HepG2 (cell line): ENCODE measurements around the gene CYP27A1. TPM values are rescaled to one million over a fixed set of nuclear protein-coding genes. Genes with fewer than 3 reads are reported as not detected.

Experiments used
- ARNTL ChIP-seq: sonication (generic); formaldehyde crosslinking; IDR thresholded peaks from 2 replicates; pipeline ENCODE4 v1.4.0; 2020; ENCODE audit warnings: mild to moderate bottlenecking, missing genetic modification reagents
- CC2D1A ChIP-seq: sonication (generic); formaldehyde crosslinking; IDR thresholded peaks from 2 replicates; pipeline ENCODE4 v1.8.1; 2023; ENCODE audit warnings: mild to moderate bottlenecking, missing genetic modification reagents
- CREB1 ChIP-seq, 2 experiments: fragments of 450-650 bp in 1 of 2; IDR thresholded peaks; 2 replicates each; pipeline ENCODE4 v1.6.1; 2016 to 2017; ENCODE audit warnings: control low read depth in 1 of 2, mild to moderate bottlenecking in 1 of 2, missing compliant biosample characterization in 1 of 2, missing genetic modification characterization in 1 of 2
- GPBP1L1 ChIP-seq: sonication (generic); formaldehyde crosslinking; IDR thresholded peaks from 2 replicates; pipeline ENCODE4 v1.5.0; 2020; ENCODE audit warnings: mild to moderate bottlenecking, missing genetic modification reagents
- JARID2 ChIP-seq: sonication (generic); formaldehyde crosslinking; IDR thresholded peaks from 2 replicates; pipeline ENCODE4 v1.8.1; 2023; ENCODE audit warnings: missing genetic modification reagents, inconsistent platforms; ENCODE audit not compliant: insufficient replicate concordance
- MED13 ChIP-seq: sonication (generic); formaldehyde crosslinking; IDR thresholded peaks from 2 replicates; pipeline ENCODE4 v1.5.0; 2020; ENCODE audit warnings: missing genetic modification reagents
- NR2C2 ChIP-seq: sonication (generic); formaldehyde crosslinking; IDR thresholded peaks from 2 replicates; pipeline ENCODE4 v1.4.0; 2020; ENCODE audit warnings: missing genetic modification reagents, mild to moderate bottlenecking, moderate library complexity, borderline replicate concordance
- PTBP1 ChIP-seq: fragments of 200-400 bp; formaldehyde crosslinking; IDR thresholded peaks from 2 replicates; pipeline ENCODE4 v1.6.1; 2018; ENCODE audit warnings: low read length, low read depth; ENCODE audit not compliant: poor library complexity, severe bottlenecking
- RARG ChIP-seq: sonication (generic); formaldehyde crosslinking; IDR thresholded peaks from 2 replicates; pipeline ENCODE4 v1.4.0; 2020; ENCODE audit warnings: low read depth, mild to moderate bottlenecking, missing genetic modification reagents
- TGIF2 ChIP-seq: IDR thresholded peaks from 2 replicates; pipeline ENCODE4 v1.6.1; 2016; ENCODE audit warnings: control low read depth, missing compliant biosample characterization
- THRA ChIP-seq: sonication (generic); formaldehyde crosslinking; IDR thresholded peaks from 2 replicates; pipeline ENCODE4 v1.4.0; 2020; ENCODE audit warnings: missing genetic modification reagents, borderline replicate concordance
- TMF1 ChIP-seq: sonication (generic); formaldehyde crosslinking; IDR thresholded peaks from 2 replicates; pipeline ENCODE4 v1.8.1; 2022; ENCODE audit warnings: low read depth, missing genetic modification reagents
- ZBTB42 ChIP-seq: sonication (generic); formaldehyde crosslinking; IDR thresholded peaks from 2 replicates; pipeline ENCODE4 v1.5.0; 2020; ENCODE audit warnings: mild to moderate bottlenecking, missing genetic modification reagents
- ZMYM4 ChIP-seq: sonication (generic); formaldehyde crosslinking; IDR thresholded peaks from 2 replicates; pipeline ENCODE4 v1.8.1; 2023; ENCODE audit warnings: mild to moderate bottlenecking, missing genetic modification reagents
- ZNF232 ChIP-seq: sonication (generic); formaldehyde crosslinking; IDR thresholded peaks from 2 replicates; pipeline ENCODE4 v1.4.0; 2020; ENCODE audit warnings: missing genetic modification reagents, borderline replicate concordance
- ZNF292 ChIP-seq: sonication (generic); formaldehyde crosslinking; IDR thresholded peaks from 2 replicates; pipeline ENCODE4 v1.8.1; 2022; ENCODE audit warnings: mild to moderate bottlenecking, low read depth, missing genetic modification reagents, borderline replicate concordance
- ZNF331 ChIP-seq: sonication (generic); formaldehyde crosslinking; IDR thresholded peaks from 2 replicates; pipeline ENCODE4 v1.4.0; 2020; ENCODE audit warnings: missing genetic modification reagents
- ZNF432 ChIP-seq: sonication (generic); formaldehyde crosslinking; IDR thresholded peaks from 2 replicates; pipeline ENCODE4 v1.5.0; 2020; ENCODE audit warnings: missing genetic modification reagents, mild to moderate bottlenecking, borderline replicate concordance
- ZNF558 ChIP-seq: sonication (generic); formaldehyde crosslinking; IDR thresholded peaks from 2 replicates; pipeline ENCODE4 v1.9.0; 2022; ENCODE audit warnings: mild to moderate bottlenecking, missing genetic modification reagents, borderline replicate concordance
- ZNF639 ChIP-seq: conservative IDR thresholded peaks from 2 replicates; pipeline ENCODE4 v1.6.1; 2018; ENCODE audit warnings: missing genetic modification reagents
- ZNF713 ChIP-seq: sonication (generic); formaldehyde crosslinking; IDR thresholded peaks from 2 replicates; pipeline ENCODE4 v1.4.0; 2020; ENCODE audit warnings: mild to moderate bottlenecking, missing genetic modification reagents
- ZNF724P ChIP-seq: sonication (generic); formaldehyde crosslinking; IDR thresholded peaks from 2 replicates; pipeline ENCODE4 v1.8.0; 2022; ENCODE audit warnings: missing genetic modification reagents, borderline replicate concordance
- ZNF781 ChIP-seq: sonication (generic); formaldehyde crosslinking; IDR thresholded peaks from 2 replicates; pipeline ENCODE4 v1.5.1; 2020; ENCODE audit warnings: borderline replicate concordance, mild to moderate bottlenecking, missing genetic modification reagents; ENCODE audit errors: not compliant biosample characterization
- ZSCAN20 ChIP-seq: sonication (generic); formaldehyde crosslinking; IDR thresholded peaks from 2 replicates; pipeline ENCODE4 v1.4.0; 2020; ENCODE audit warnings: missing genetic modification reagents, mild to moderate bottlenecking, borderline replicate concordance
- polyA plus RNA-seq, 8 experiments: library from polyadenylated mRNA; depleted of rRNA in 3 of 8; stranded (reverse) in 7 of 8; unstranded in 1 of 8; fragments of >200 nt; fragmentation: Illumina TruSeq in 4 of 8; extraction: Trizol in 4 of 8; gene quantifications; 2 replicates each; pipeline versions ENCODE4 v1.2.1 to v1.2.3, GENCODE V29; 2011 to 2016; ENCODE audit warnings: low read depth in 4 of 8, missing spikeins in 1 of 8, mixed read lengths in 1 of 8; ENCODE audit not compliant: insufficient read depth in 1 of 8
- total RNA-seq, 5 experiments: library from RNA; depleted of rRNA; stranded (reverse); fragments of >200 nt; fragmentation: Illumina TruSeq; extraction: Trizol; gene quantifications; 2 replicates each; pipeline ENCODE4 v1.2.3, GENCODE V29; 2016; ENCODE audit warnings: low read depth in 1 of 5
- TF ChIP-seq, protein P1 (sequence below): sonication (generic); formaldehyde crosslinking; IDR thresholded peaks from 2 replicates; pipeline ENCODE4 v1.4.0; 2020; ENCODE audit warnings: mild to moderate bottlenecking, missing genetic modification reagents

Gene CYP27A1
- total and polyA plus RNA-seq, 2 of the 13 experiments (the other 11 are each of a cell fraction or from before 2014, with no cell fraction given), result 157 to 266 TPM

DNA sequence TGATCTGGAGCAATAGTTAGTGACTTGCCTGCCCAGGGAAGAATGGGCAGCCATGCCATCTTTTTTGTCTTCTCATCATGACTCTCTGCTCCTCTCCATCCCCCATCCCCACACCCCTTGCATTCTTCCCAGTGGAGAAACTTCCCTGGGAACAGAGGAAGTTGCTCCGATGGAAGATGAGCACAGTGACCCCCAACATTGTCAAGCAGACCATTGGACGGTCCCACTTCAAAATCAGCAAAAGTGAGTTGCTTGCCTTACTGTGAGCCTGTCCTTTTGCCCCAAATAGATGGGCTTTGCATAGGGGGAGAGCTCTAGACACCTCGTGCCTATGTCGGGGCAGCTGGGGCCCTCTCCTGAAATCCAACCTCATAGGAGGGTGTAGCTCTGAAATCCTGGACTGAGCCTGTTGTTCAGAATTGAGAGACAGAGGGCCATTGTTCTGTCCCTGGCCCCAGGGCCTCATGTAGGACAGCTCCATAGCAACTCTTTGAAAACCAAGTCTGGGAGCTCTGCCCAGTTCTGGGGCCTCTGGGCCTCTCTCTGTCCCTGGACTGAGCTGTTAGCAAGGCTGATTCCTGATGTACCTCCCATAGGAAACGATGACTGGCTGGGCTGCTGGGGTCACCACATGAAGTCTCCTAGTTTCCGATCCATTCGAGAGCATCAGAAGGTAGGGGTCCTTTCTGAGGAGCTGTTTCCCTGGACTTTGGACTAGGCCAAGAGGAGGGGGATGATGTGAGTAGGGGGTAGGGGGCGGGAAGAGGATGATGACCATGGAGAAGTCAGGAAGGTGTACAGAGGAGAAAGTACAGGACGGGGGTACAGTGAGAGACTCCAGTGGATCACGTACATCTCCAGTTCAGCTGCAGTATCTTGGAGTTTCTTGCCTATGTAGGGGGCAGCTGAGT is 36.1 kb upstream of the CYP27A1 start (continued):
- TF ChIP-seq ZNF639 (CRISPR knock-in tag) (no peak), ZNF232 (no peak; the same call in 1 of the 2 replicates), ZNF781 (CRISPR knock-in tag) (peak; percentile 62), ZSCAN20 (CRISPR knock-in tag) (no peak), ZNF331 (CRISPR knock-in tag) (peak; percentile 70; the same call in 1 of the 2 replicates), ZNF432 (CRISPR knock-in tag) (0 out of 2 replicates have a peak, but pooled peaks have one; percentile 44), CC2D1A (CRISPR knock-in tag) (no peak), JARID2 (no peak), ZNF558 (peak; percentile 64; the same call in 1 of the 2 replicates), ZMYM4 (CRISPR knock-in tag) (peak; percentile 37; the same call in 1 of the 2 replicates), PTBP1 (no peak), THRA (CRISPR knock-in tag) (peak; percentile 67), ZNF292 (CRISPR knock-in tag) (no peak), CREB1 (IDR thresholded peaks at IDR 0.05) (no peak), CREB1 (CRISPR knock-in tag; IDR thresholded peaks at IDR 0.05) (peak; percentile 54; the same call in 1 of the 2 replicates), NR2C2 (CRISPR knock-in tag) (no peak; the same call in 1 of the 2 replicates), ZNF724P (CRISPR knock-in tag) (no peak), RARG (CRISPR knock-in tag) (no peak), ZNF713 (CRISPR knock-in tag) (no peak), ZBTB42 (no peak), ARNTL (CRISPR knock-in tag) (no peak), TGIF2 (CRISPR knock-in tag) (no peak), GPBP1L1 (CRISPR knock-in tag) (no peak), MED13 (CRISPR knock-in tag) (peak; percentile 32; the same call in 1 of the 2 replicates), TMF1 (no peak)
- TF ChIP-seq, protein P1, sequence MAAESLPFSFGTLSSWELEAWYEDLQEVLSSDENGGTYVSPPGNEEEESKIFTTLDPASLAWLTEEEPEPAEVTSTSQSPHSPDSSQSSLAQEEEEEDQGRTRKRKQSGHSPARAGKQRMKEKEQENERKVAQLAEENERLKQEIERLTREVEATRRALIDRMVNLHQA, result no peak
